SK-N-SH treated with all-trans-retinoic acid at 6 μM for 48 hours (cell line): ENCODE data around the gene SDK1.

Experiments
- ATAC-seq: fragments of 200-7000 bp; cut with Tn5 transposase; 3 replicates; pipeline ENCODE4 v1.9.1; 2020; ENCODE audit warnings: mild to moderate bottlenecking, moderate library complexity
- ARNTL ChIP-seq: fragments of 450-650 bp; formaldehyde crosslinking; IDR thresholded peaks from 2 replicates; pipeline ENCODE4 v1.5.0; 2020; ENCODE audit warnings: low read depth, mild to moderate bottlenecking, moderate library complexity, borderline replicate concordance
- CSDC2 ChIP-seq: fragments of 250-450 bp; sonication (Bioruptor Pico); IDR thresholded peaks from 2 replicates; pipeline ENCODE4 v1.5.0; 2020; ENCODE audit warnings: mild to moderate bottlenecking, moderate library complexity
- ESRRG ChIP-seq: fragments of 250-450 bp; sonication (Bioruptor Pico); IDR thresholded peaks from 2 replicates; pipeline ENCODE4 v1.6.1; 2021; ENCODE audit warnings: mild to moderate bottlenecking
- GLIS3 ChIP-seq: fragments of 250-450 bp; sonication (Bioruptor Pico); IDR thresholded peaks from 2 replicates; pipeline ENCODE4 v1.5.0; 2020; ENCODE audit warnings: mild to moderate bottlenecking, moderate library complexity
- ISL1 ChIP-seq: fragments of 250-450 bp; sonication (Bioruptor Pico); IDR thresholded peaks from 2 replicates; pipeline ENCODE4 v2.1.2; 2022; ENCODE audit warnings: mild to moderate bottlenecking, moderate library complexity
- OSR1 ChIP-seq: fragments of 250-450 bp; sonication (Bioruptor Pico); IDR thresholded peaks from 2 replicates; pipeline ENCODE4 v1.8.0; 2022; ENCODE audit warnings: moderate library complexity, mild to moderate bottlenecking, inconsistent platforms
- PPARA ChIP-seq: fragments of 250-450 bp; sonication (Bioruptor Pico); IDR thresholded peaks from 2 replicates; pipeline ENCODE4 v1.5.0; 2020; ENCODE audit warnings: mild to moderate bottlenecking, borderline replicate concordance
- RARB ChIP-seq: fragments of 250-450 bp; sonication (Bioruptor Pico); IDR thresholded peaks from 2 replicates; pipeline ENCODE4 v1.8.0; 2021; ENCODE audit warnings: mild to moderate bottlenecking, moderate library complexity
- SNAI2 ChIP-seq: fragments of 250-450 bp; sonication (Bioruptor Pico); IDR thresholded peaks from 2 replicates; pipeline ENCODE4 v1.5.0; 2020; ENCODE audit warnings: mild to moderate bottlenecking, moderate library complexity
- TCF4 ChIP-seq: fragments of 250-450 bp; sonication (Bioruptor Pico); IDR thresholded peaks from 2 replicates; pipeline ENCODE4 v1.8.0; 2021; ENCODE audit warnings: mild to moderate bottlenecking, moderate library complexity, borderline replicate concordance
- ZC3H10 ChIP-seq: fragments of 250-450 bp; sonication (Bioruptor Pico); IDR thresholded peaks from 2 replicates; pipeline ENCODE4 v1.5.1; 2021; ENCODE audit warnings: mild to moderate bottlenecking, moderate library complexity
- ZFP3 ChIP-seq: fragments of 250-450 bp; sonication (Bioruptor Pico); IDR thresholded peaks from 2 replicates; pipeline ENCODE4 v1.5.0; 2020; ENCODE audit warnings: mild to moderate bottlenecking, moderate library complexity
- ZFP30 ChIP-seq: fragments of 450-650 bp; formaldehyde crosslinking; IDR thresholded peaks from 2 replicates; pipeline ENCODE4 v1.5.0; 2022; ENCODE audit warnings: mild to moderate bottlenecking, moderate library complexity
- ZNF565 ChIP-seq: fragments of 450-650 bp; formaldehyde crosslinking; conservative IDR thresholded peaks from 2 replicates; pipeline ENCODE4 v1.5.0; 2020; ENCODE audit warnings: low read depth, mild to moderate bottlenecking, moderate library complexity
- ZNF70 ChIP-seq: fragments of 450-650 bp; formaldehyde crosslinking; IDR thresholded peaks from 2 replicates; pipeline ENCODE4 v1.5.0; 2020; ENCODE audit warnings: mild to moderate bottlenecking, moderate library complexity
- ZNF8 ChIP-seq: fragments of 450-650 bp; formaldehyde crosslinking; IDR thresholded peaks from 2 replicates; pipeline ENCODE4 v1.5.0; 2020; ENCODE audit warnings: mild to moderate bottlenecking, moderate library complexity
- TF ChIP-seq, protein P1 (sequence below): fragments of 250-450 bp; sonication (Bioruptor Pico); IDR thresholded peaks from 2 replicates; pipeline ENCODE4 v1.5.0; 2020; ENCODE audit warnings: mild to moderate bottlenecking, moderate library complexity
- TF ChIP-seq, protein P2 (sequence below): fragments of 250-450 bp; sonication (Bioruptor Pico); IDR thresholded peaks from 2 replicates; pipeline ENCODE4 v1.8.0; 2020; ENCODE audit warnings: mild to moderate bottlenecking, moderate library complexity, borderline replicate concordance
- TF ChIP-seq, protein P3 (sequence below): fragments of 250-450 bp; sonication (Bioruptor Pico); IDR thresholded peaks from 2 replicates; pipeline ENCODE4 v1.5.1; 2021; ENCODE audit warnings: mild to moderate bottlenecking, moderate library complexity
- TF ChIP-seq, protein P4 (sequence below): fragments of 250-450 bp; sonication (Bioruptor Pico); IDR thresholded peaks from 2 replicates; pipeline ENCODE4 v1.5.1; 2020; ENCODE audit warnings: low read depth, mild to moderate bottlenecking, moderate library complexity
- TF ChIP-seq, protein P5 (sequence below): fragments of 250-450 bp; sonication (Bioruptor Pico); IDR thresholded peaks from 2 replicates; pipeline ENCODE4 v1.8.0; 2021; ENCODE audit warnings: low read depth, mild to moderate bottlenecking, moderate library complexity, borderline replicate concordance

SDK1 gene

DNA sequence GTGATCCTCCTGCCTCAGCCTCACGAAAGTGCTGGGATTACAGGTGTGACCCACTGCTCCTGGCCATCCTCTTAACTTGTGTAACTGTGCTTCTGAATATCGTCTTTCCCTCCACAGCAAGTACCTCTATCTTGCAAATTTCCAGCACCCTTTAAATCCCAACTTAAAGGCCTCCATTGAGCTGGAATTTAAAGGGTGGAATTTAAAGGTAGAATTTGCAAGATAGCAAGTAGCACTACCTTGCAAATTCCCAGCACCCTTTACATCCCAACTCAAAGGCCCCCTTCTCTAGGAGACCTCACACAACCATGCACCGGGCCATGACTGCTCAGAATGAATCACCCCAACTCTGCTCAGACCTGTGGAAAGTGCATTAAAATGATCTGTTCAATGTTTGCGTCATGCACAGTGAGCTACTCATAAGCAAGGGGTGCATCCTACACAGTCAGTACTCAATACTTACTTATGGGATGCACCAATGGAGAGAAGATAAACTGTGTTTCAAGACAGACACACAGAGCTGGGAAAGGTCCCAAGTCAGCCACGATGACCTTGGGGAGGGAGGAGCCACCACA lies 17.8 kb upstream of the SDK1 start:
- no peak for ATAC-seq

DNA sequence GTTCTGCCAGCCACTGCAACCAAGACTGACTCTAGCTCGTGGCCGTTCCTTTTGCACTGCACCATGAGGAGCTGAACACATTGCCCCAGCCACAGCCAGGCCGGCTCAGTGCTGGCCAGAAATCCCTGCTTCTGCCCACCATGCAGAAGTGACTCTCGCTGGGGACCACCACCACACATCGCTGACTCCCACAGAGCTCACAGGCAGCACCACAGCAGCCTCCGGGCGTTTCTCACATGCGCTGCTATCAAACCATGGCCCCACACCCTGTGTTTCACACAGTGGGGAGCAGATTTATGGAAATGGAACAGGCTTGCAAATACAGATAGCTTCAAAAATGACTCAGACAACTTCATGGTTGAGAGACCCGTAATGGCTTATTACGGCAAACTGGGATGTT lies 15.4 kb upstream of the SDK1 start:
- TF ChIP-seq, protein P1, sequence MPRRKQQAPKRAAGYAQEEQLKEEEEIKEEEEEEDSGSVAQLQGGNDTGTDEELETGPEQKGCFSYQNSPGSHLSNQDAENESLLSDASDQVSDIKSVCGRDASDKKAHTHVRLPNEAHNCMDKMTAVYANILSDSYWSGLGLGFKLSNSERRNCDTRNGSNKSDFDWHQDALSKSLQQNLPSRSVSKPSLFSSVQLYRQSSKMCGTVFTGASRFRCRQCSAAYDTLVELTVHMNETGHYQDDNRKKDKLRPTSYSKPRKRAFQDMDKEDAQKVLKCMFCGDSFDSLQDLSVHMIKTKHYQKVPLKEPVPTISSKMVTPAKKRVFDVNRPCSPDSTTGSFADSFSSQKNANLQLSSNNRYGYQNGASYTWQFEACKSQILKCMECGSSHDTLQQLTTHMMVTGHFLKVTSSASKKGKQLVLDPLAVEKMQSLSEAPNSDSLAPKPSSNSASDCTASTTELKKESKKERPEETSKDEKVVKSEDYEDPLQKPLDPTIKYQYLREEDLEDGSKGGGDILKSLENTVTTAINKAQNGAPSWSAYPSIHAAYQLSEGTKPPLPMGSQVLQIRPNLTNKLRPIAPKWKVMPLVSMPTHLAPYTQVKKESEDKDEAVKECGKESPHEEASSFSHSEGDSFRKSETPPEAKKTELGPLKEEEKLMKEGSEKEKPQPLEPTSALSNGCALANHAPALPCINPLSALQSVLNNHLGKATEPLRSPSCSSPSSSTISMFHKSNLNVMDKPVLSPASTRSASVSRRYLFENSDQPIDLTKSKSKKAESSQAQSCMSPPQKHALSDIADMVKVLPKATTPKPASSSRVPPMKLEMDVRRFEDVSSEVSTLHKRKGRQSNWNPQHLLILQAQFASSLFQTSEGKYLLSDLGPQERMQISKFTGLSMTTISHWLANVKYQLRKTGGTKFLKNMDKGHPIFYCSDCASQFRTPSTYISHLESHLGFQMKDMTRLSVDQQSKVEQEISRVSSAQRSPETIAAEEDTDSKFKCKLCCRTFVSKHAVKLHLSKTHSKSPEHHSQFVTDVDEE (CRISPR knock-in tag): no peak
- TF ChIP-seq, protein P2, sequence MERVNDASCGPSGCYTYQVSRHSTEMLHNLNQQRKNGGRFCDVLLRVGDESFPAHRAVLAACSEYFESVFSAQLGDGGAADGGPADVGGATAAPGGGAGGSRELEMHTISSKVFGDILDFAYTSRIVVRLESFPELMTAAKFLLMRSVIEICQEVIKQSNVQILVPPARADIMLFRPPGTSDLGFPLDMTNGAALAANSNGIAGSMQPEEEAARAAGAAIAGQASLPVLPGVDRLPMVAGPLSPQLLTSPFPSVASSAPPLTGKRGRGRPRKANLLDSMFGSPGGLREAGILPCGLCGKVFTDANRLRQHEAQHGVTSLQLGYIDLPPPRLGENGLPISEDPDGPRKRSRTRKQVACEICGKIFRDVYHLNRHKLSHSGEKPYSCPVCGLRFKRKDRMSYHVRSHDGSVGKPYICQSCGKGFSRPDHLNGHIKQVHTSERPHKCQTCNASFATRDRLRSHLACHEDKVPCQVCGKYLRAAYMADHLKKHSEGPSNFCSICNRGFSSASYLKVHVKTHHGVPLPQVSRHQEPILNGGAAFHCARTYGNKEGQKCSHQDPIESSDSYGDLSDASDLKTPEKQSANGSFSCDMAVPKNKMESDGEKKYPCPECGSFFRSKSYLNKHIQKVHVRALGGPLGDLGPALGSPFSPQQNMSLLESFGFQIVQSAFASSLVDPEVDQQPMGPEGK (CRISPR knock-in tag): no peak
- TF ChIP-seq, protein P3, sequence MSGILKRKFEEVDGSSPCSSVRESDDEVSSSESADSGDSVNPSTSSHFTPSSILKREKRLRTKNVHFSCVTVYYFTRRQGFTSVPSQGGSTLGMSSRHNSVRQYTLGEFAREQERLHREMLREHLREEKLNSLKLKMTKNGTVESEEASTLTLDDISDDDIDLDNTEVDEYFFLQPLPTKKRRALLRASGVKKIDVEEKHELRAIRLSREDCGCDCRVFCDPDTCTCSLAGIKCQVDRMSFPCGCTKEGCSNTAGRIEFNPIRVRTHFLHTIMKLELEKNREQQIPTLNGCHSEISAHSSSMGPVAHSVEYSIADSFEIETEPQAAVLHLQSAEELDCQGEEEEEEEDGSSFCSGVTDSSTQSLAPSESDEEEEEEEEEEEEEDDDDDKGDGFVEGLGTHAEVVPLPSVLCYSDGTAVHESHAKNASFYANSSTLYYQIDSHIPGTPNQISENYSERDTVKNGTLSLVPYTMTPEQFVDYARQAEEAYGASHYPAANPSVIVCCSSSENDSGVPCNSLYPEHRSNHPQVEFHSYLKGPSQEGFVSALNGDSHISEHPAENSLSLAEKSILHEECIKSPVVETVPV (CRISPR knock-in tag): no peak
- TF ChIP-seq ZNF70 (CRISPR knock-in tag) (no peak), GLIS3 (no peak)
- no peak for ATAC-seq

More for the DNA sequence above, 17.8 kb upstream of the SDK1 start:
- no peak for TF ChIP-seq ARNTL (CRISPR knock-in tag)
- no peak for TF ChIP-seq CSDC2 (CRISPR knock-in tag)
- TF ChIP-seq PPARA (CRISPR knock-in tag): no peak
- TF ChIP-seq ISL1 (CRISPR knock-in tag): no peak
- no peak for TF ChIP-seq ESRRG (CRISPR knock-in tag)
- no peak for TF ChIP-seq ZNF565 (CRISPR knock-in tag)
- TF ChIP-seq ZFP3 (CRISPR knock-in tag): no peak
- TF ChIP-seq, protein P4, sequence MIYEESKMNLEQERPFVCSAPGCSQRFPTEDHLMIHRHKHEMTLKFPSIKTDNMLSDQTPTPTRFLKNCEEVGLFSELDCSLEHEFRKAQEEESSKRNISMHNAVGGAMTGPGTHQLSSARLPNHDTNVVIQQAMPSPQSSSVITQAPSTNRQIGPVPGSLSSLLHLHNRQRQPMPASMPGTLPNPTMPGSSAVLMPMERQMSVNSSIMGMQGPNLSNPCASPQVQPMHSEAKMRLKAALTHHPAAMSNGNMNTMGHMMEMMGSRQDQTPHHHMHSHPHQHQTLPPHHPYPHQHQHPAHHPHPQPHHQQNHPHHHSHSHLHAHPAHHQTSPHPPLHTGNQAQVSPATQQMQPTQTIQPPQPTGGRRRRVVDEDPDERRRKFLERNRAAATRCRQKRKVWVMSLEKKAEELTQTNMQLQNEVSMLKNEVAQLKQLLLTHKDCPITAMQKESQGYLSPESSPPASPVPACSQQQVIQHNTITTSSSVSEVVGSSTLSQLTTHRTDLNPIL (CRISPR knock-in tag): no peak
- no peak for TF ChIP-seq RARB (CRISPR knock-in tag)
- TF ChIP-seq GLIS3: no peak
- TF ChIP-seq, protein P5, sequence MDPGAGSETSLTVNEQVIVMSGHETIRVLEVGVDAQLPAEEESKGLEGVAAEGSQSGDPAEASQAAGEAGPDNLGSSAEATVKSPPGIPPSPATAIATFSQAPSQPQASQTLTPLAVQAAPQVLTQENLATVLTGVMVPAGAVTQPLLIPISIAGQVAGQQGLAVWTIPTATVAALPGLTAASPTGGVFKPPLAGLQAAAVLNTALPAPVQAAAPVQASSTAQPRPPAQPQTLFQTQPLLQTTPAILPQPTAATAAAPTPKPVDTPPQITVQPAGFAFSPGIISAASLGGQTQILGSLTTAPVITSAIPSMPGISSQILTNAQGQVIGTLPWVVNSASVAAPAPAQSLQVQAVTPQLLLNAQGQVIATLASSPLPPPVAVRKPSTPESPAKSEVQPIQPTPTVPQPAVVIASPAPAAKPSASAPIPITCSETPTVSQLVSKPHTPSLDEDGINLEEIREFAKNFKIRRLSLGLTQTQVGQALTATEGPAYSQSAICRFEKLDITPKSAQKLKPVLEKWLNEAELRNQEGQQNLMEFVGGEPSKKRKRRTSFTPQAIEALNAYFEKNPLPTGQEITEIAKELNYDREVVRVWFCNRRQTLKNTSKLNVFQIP (CRISPR knock-in tag): no peak
- TF ChIP-seq TCF4 (CRISPR knock-in tag): no peak
- no peak for TF ChIP-seq ZC3H10 (CRISPR knock-in tag)
- no peak for TF ChIP-seq SNAI2
- TF ChIP-seq, protein P2 (CRISPR knock-in tag): no peak
- no peak for TF ChIP-seq ZNF8 (CRISPR knock-in tag)
- TF ChIP-seq, protein P3 (CRISPR knock-in tag): no peak
- TF ChIP-seq, protein P1 (CRISPR knock-in tag): no peak
- no peak for TF ChIP-seq OSR1 (CRISPR knock-in tag)
- no peak for TF ChIP-seq ZFP30 (CRISPR knock-in tag)
